Measurements from ENCODE around the gene DLX4.

Gene DLX4

DNA sequence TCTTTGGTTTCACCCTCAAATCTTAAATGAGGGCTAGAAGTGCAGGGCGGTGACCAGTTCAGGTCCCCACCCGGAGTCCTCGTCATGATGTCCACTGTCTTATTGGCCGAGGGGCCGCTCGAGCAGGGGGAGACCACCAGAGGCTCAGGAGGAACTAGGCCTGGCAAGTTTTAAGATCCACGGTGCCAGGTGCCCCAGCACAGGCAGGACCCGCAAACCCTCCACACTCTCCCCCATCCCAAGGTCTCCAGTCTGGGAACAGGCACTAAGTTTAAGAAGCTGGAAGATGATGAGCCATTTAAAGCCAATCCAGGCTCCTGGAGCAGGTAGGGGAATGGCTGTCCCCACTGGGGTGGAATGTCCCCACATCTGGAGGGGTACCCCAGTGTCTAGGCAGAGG, 21.9 kb downstream of the DLX4 start:
- no peak for DNase-seq

GRCh38 chr17:49991409-49991808, 22.4 kb downstream of the DLX4 start:
- DNase-seq, result no peak

- no peak for DNase-seq
Observed at GRCh38 chr17:49992191-49992932, 23.4 kb downstream of the DLX4 start.

GRCh38 chr17:49992933-49993422, 24.0 kb downstream of the DLX4 start:
- no peak for DNase-seq

DNA sequence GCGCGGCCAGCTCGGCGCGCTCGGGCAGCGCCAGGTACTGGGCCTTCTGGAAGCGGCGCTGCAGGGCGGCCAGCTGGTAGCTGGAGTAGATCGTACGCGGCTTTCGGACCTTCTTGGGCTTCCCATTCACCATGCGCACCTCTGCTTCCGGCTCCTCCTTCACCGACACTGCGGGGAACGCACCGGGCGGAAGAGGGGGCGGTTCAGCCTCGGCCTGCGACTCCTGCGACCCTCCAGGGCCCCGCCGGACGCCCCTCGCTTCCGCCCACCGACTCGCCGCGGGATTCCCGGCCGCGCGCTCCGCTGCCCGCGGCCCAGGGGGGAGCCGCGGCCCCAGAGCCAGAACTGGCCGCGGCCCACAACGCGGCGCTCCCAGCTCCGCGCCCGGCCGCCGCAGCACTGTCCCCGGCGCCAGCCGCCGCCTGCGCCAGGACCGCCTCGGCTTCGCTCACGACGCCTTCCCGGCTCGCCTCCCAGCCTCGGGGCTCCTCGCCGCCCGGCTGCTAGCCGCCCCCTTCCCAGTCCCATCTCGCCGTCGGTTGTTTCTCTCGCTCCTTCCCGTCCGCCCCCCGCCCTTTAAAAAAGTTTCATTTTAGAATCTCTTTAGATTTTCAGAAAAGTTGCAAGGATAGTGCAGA, 24.6 kb downstream of the DLX4 start:
- DNase-seq, result no peak

DNA sequence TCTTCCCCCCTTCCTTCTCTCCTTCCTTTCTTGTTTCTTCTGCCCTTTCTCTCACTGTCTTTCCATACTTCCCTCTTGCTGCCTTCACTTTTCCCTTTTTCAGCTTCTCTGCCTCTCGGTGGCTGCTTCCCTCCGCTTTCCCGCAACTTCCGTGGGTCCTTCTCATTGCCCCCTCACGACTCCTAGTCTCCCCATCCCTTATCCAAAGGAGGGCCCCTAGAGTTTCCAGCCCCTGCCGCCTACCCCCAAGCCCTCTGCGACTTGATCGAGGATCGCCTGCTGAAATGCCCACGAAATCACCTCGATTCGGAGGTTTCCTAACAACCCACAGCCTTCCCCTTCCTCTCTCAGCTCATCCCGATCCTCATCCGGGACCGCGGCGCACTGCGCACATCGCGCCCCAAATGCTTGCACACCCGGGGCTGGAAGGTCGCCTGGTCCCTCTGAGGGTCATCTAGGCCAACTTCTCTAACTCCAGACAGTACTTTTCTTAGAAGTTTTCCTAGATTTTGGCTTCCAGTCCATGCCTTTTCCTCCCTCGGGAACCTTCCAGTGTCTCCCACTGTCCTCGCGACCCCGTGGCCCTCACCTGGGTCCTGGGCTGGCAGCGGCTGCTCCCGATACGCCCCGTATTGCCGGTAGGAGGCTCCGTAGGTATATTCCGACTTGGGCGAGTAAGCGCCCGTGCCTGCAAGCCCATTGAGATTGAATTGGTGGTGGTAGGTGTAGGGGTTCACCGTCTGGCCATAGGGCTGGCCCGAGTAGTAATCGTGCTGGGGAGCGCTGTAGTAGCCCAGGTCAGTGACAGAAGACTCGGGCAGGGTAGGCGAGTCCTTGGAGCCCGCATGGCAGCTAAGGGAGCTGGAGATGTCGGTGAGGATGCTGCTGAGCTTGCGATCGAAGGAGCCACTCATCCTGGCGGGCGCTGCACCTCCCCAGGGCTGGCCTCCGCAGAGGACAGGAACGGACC, 25.4 kb downstream of the DLX4 start:
- DNase-seq, result no peak

- DNase-seq, result peak; percentile 33
Observed at GRCh38 chr17:49995055-49995738, 26.2 kb downstream of the DLX4 start, which contains the start of gene DLX3. TSS of gene DLX3 (minus strand) at chr17:49995224. CDS start at chr17:49994998, 226 bp downstream.

GRCh38 chr17:49996121-49996494, 27.1 kb downstream of the DLX4 start:
- DNase-seq, result no peak

DNA sequence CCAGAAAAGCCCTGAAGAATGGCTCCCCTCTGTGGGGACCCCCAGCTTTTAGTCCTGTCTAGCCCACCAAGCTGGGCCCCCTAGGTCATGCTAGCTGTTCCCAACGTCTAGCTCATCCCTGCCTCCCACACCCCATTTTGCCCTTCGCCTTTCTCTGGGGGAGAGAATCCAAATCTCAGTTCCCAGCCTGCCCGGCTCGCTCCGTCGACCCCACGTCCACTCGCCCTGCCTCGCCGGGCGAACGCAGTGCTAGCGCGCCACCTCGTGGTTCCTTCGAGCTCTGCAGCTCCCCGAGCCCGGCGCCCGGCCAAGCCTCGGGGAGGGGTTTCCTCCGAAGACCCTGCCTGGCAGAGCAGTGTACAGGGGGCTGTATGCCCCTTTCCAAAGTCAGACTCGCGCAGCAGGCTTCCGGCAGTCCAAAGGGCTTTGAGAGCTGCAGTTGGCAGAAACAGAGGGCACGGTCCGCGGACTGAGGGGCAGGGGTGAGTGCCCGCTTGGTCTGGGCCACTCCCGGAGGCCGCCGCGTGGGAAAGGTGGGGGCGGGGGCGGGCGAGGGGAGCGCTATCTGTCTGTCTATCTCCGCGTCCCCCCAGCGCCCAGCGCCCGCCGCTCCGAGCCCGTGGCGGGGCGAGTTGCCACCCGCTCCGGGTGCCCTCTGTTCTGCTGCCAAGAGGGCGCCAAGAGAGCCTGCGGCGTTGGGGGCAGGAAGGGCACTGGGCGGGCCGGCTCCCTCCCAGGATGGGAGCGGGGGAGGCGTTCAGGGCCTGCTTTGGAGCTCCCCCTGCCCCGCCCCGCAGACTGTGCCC, 27.7 kb downstream of the DLX4 start:
- no peak for DNase-seq

- DNase-seq, result no peak
Observed at GRCh38 chr17:49997301-49997650, 28.3 kb downstream of the DLX4 start.

- DNase-seq, result peak; percentile 75
Observed at GRCh38 chr17:49997773-49998703, 29.0 kb downstream of the DLX4 start.

DNA sequence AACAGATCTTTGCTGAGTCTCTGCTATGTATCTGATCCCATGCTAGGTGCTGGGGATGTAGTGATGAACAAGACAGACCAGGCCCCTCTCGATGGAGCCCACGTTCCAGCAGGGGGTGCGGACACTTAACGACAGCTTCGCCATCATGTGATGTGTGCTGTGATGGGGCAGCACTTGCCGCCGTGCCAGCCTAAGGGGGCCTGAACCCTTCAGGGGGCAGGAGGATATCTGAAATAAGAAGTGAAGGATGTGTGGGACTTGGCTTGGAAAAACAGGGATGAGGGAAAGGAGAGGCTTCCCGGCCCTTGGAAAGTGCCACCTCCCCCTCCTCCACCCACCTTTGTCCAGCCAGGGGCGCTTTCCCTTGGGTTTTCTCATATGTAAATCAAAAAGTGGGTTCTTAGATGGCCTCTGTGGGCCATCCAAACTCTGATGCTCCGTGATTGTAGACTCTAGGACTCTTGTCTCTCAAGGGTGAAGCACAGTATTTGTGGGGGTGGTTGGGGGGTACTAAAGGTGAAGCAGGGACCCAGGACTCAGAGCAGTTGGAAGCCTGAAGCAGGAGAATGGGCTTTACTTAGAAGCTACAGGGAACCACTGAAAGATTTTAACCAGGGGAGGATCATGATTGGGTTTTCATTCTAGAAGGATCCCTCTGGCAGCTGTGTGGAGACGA, 30.0 kb downstream of the DLX4 start:
- DNase-seq, result no peak

DNA sequence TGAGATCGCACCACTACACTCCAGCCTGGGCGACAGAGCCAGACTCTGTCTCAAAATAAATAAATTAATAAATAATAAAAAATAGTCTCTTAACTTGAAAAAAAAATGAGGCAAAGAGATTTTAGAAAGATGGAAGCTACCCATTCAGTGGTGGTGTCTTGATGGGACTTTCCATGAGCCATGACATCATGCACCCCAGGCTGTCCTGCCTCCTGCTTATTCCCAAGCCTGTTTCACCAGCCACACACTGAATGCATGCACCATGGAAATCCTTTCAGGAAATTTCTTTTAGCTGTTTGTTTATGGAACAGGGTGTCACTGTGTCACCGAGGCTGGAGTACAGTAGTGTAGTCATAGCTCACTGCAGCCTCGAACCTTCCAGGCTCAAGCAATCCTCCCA, 34.9 kb downstream of the DLX4 start:
- no peak for DNase-seq

DNA sequence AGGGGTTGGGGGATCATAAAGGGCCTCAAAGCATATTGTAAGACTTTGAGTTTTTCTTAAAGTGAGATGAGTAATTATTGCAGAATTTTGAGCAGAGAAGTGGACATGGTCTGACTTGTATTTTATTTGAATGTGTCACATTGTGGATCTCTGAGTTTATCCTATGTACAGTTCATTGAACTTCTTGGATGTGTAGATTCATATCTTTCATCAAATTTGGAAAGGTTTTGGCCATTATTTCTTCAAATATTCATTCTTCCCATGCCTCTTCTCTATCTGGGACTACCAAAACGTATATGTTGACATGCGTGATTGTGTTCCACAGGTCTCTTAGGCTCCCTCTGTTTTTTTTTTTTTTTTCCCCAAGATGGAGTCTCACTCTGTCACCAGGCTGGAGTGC, 40.3 kb downstream of the DLX4 start:
- no peak for DNase-seq

DNA sequence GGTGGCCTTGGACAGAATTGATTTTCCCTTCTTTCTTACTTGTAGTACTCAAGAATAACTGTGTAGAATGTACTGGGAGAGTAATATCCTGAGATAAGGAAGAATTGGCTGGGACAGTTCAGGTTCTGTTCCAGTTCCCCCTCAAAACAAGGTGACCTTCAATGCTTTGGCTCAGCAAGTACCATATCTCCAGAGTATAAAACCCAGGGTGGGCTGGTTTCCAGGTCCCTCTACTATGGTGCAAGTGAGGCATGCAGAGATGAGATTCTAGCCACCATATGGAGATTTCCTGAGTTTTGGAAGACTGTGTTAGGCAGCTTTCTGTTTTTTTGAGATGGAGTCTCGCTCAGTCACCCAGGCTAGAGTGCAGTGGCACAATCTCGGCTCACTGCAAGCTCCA, 44.1 kb downstream of the DLX4 start:
- DNase-seq, result no peak

GRCh38 chr17:50014471-50015088, 45.6 kb downstream of the DLX4 start:
- no peak for DNase-seq

DNA sequence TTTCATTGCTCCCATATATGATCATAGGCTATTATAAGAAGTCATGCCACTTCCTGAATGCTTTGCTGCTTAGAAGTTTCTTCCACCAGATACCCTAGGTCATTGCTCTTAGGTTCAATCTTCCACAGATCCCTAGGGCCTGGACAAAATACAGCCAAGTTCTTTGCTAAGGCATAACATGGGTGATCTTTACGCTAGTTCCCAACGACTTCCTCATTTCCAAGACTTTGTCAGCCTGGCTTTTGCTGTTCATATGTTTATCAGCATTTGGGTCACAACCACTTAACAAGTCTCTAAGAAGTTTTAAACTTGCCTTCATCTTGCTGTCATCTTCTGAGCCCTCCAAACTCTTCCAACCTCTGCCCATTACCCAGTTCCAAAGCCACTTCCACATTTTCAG, 46.2 kb downstream of the DLX4 start:
- no peak for DNase-seq

DNA sequence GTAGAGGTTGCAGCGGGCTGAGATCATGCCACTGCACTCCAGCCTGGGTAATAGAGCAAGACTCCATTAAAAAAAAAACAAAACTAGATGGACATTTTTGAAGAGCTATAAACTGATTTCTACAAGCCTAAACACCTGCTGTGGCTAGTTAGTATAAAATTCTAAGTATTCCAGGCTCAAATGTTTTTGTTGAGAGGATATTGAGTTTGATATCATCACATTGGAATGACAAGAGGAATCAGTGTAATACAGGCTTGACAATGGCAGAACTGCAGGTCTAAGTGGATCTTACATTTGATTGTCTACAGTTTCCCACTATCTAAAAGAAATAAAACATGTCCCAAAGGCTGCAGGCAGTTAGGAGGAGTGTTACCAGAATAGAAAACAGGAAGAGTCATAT, 49.9 kb downstream of the DLX4 start:
- DNase-seq, result no peak

DNA sequence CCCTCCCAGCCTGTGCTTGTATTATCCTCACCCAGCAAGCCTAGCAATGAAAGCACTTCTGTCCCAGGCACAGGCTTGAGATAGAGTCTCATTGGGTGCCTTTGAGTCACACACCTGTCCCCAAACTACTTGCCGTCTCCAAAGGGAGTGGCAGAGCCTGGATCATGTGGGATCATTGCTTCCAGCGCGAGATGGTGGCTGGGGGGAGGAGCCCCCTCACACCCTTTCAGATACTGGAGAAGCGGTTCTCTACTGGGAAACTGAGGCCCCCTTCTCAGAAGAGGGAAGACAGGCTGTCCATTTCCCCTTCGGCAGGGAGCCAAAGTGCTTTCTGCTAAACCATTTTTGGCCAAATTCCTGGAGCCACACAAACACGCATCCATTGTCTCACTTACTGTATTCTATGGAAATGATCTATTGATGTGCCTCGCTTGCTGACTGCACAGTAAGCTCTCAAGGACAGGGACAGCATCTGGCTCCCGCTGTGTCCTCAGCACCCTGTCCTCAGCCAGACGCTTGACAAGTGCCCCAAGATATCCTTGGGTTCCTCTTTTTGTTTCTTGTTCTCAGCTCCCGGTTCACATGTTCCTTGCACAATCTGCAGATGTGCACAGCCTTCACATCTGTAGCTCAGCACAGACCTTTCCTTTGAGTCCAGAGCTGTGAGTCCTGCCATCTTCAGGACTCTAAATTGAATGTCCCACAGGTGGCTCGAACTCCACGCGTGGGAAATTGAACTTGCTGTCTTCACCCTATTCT, 52.0 kb downstream of the DLX4 start:
- DNase-seq, result no peak

Measured in NCI-H1048 (cell line).